Measurements from ENCODE around the gene SEPTIN8.

The SEPTIN8 gene

GRCh38 chr5:132736853-132737833 lies 39.9 kb downstream of the SEPTIN8 start, which contains the start of gene KIF3A:
TSS of gene KIF3A (minus strand) at chr5:132737546. CDS start at chr5:132737419, 127 bp downstream.
- DNase-seq (ENCODE audit: insufficient read length, low spot score): peak; percentile 97
- FAIRE-seq: peak; percentile 99
- TF ChIP-seq POLR2A (IDR thresholded peaks at IDR 0.05; ENCODE audit: low read depth, low read length) (peak; percentile 69), PAX5 (IDR thresholded peaks at IDR 0.05; ENCODE audit: insufficient read depth, low read length, severe bottlenecking) (peak; percentile 13), POU2F2 (IDR thresholded peaks at IDR 0.05; ENCODE audit: low read depth, low read length) (peak; percentile 31; the same call in 1 of the 2 replicates), TAF1 (IDR thresholded peaks at IDR 0.05; ENCODE audit: low read depth, low read length) (peak; percentile 63), POLR2AphosphoS5 (IDR thresholded peaks at IDR 0.05; ENCODE audit: low read depth, low read length) (peak; percentile 79), SPI1 (IDR thresholded peaks at IDR 0.05; ENCODE audit: low read depth, low read length) (no peak)

GRCh38 chr5:132734687-132735086 lies 42.4 kb downstream of the SEPTIN8 start:
- DNase-seq (ENCODE audit: insufficient read length, low spot score): no peak
- FAIRE-seq: no peak
- TF ChIP-seq POU2F2 (IDR thresholded peaks at IDR 0.05; ENCODE audit: low read depth, low read length): no peak
- TF ChIP-seq POLR2A (IDR thresholded peaks at IDR 0.05; ENCODE audit: low read depth, low read length): no peak
- TF ChIP-seq PAX5 (IDR thresholded peaks at IDR 0.05; ENCODE audit: insufficient read depth, low read length, severe bottlenecking): no peak
- TF ChIP-seq POLR2AphosphoS5 (IDR thresholded peaks at IDR 0.05; ENCODE audit: low read depth, low read length): no peak
- TF ChIP-seq TAF1 (IDR thresholded peaks at IDR 0.05; ENCODE audit: low read depth, low read length): no peak
- TF ChIP-seq SPI1 (IDR thresholded peaks at IDR 0.05; ENCODE audit: low read depth, low read length): no peak

GRCh38 chr5:132733499-132734148 lies 43.4 kb downstream of the SEPTIN8 start:
- TF ChIP-seq POU2F2 (IDR thresholded peaks at IDR 0.05; ENCODE audit: low read depth, low read length) (no peak), TAF1 (IDR thresholded peaks at IDR 0.05; ENCODE audit: low read depth, low read length) (no peak)
- DNase-seq (ENCODE audit: insufficient read length, low spot score): no peak
- no peak for FAIRE-seq

GRCh38 chr5:132729896-132730295 lies 47.1 kb downstream of the SEPTIN8 start:
- DNase-seq (ENCODE audit: insufficient read length, low spot score) (no peak), FAIRE-seq (no peak)
- TF ChIP-seq TAF1 (IDR thresholded peaks at IDR 0.05; ENCODE audit: low read depth, low read length) (no peak), SPI1 (IDR thresholded peaks at IDR 0.05; ENCODE audit: low read depth, low read length) (no peak), POLR2A (IDR thresholded peaks at IDR 0.05; ENCODE audit: low read depth, low read length) (no peak), PAX5 (IDR thresholded peaks at IDR 0.05; ENCODE audit: insufficient read depth, low read length, severe bottlenecking) (no peak), POLR2AphosphoS5 (IDR thresholded peaks at IDR 0.05; ENCODE audit: low read depth, low read length) (no peak), POU2F2 (IDR thresholded peaks at IDR 0.05; ENCODE audit: low read depth, low read length) (no peak)

- no peak for TF ChIP-seq SPI1 (IDR thresholded peaks at IDR 0.05; ENCODE audit: low read depth, low read length)
- no peak for TF ChIP-seq POLR2A (IDR thresholded peaks at IDR 0.05; ENCODE audit: low read depth, low read length)
- no peak for TF ChIP-seq POLR2AphosphoS5 (IDR thresholded peaks at IDR 0.05; ENCODE audit: low read depth, low read length)
- TF ChIP-seq TAF1 (IDR thresholded peaks at IDR 0.05; ENCODE audit: low read depth, low read length): no peak
- TF ChIP-seq POU2F2 (IDR thresholded peaks at IDR 0.05; ENCODE audit: low read depth, low read length): no peak
- TF ChIP-seq PAX5 (IDR thresholded peaks at IDR 0.05; ENCODE audit: insufficient read depth, low read length, severe bottlenecking): no peak
- no peak for FAIRE-seq
- DNase-seq (ENCODE audit: insufficient read length, low spot score): no peak
These were observed 51.3 kb downstream of the SEPTIN8 start for GRCh38 chr5:132725745-132726144.

GRCh38 chr5:132718544-132719312 lies 58.3 kb downstream of the SEPTIN8 start:
- FAIRE-seq: no peak
- TF ChIP-seq POLR2AphosphoS5 (IDR thresholded peaks at IDR 0.05; ENCODE audit: low read depth, low read length) (no peak), PAX5 (IDR thresholded peaks at IDR 0.05; ENCODE audit: insufficient read depth, low read length, severe bottlenecking) (no peak), POLR2A (IDR thresholded peaks at IDR 0.05; ENCODE audit: low read depth, low read length) (no peak), POU2F2 (IDR thresholded peaks at IDR 0.05; ENCODE audit: low read depth, low read length) (no peak), TAF1 (IDR thresholded peaks at IDR 0.05; ENCODE audit: low read depth, low read length) (no peak), SPI1 (IDR thresholded peaks at IDR 0.05; ENCODE audit: low read depth, low read length) (no peak)

GRCh38 chr5:132714456-132715307 lies 62.4 kb downstream of the SEPTIN8 start:
- no peak for DNase-seq (ENCODE audit: insufficient read length, low spot score)
- peak; percentile 71 for FAIRE-seq
- no peak for TF ChIP-seq TAF1 (IDR thresholded peaks at IDR 0.05; ENCODE audit: low read depth, low read length)
- TF ChIP-seq POU2F2 (IDR thresholded peaks at IDR 0.05; ENCODE audit: low read depth, low read length): no peak
- no peak for TF ChIP-seq SPI1 (IDR thresholded peaks at IDR 0.05; ENCODE audit: low read depth, low read length)

More at GRCh38 chr5:132718544-132719312, 58.3 kb downstream of the SEPTIN8 start:
- no peak for DNase-seq (ENCODE audit: insufficient read length, low spot score)

- no peak for TF ChIP-seq TAF1 (IDR thresholded peaks at IDR 0.05; ENCODE audit: low read depth, low read length)
- no peak for TF ChIP-seq POLR2AphosphoS5 (IDR thresholded peaks at IDR 0.05; ENCODE audit: low read depth, low read length)
- TF ChIP-seq POU2F2 (IDR thresholded peaks at IDR 0.05; ENCODE audit: low read depth, low read length): no peak
- no peak for TF ChIP-seq POLR2A (IDR thresholded peaks at IDR 0.05; ENCODE audit: low read depth, low read length)
- no peak for TF ChIP-seq PAX5 (IDR thresholded peaks at IDR 0.05; ENCODE audit: insufficient read depth, low read length, severe bottlenecking)
- no peak for TF ChIP-seq SPI1 (IDR thresholded peaks at IDR 0.05; ENCODE audit: low read depth, low read length)
- no peak for DNase-seq (ENCODE audit: insufficient read length, low spot score)
- no peak for FAIRE-seq
These were observed 68.4 kb downstream of the SEPTIN8 start for GRCh38 chr5:132708645-132709044.
